Effector memory CD8-positive, alpha-beta T cell (primary cell): Measurements from ENCODE around the gene NAGA.
"Not testable (repeated sequence)": the region's sequence is repeated elsewhere in the genome, so short reads cannot be mapped to it uniquely, and the experiment has no call there.

Experiments
- ATAC-seq: fragments of 150-1000 bp; cut with Tn5 transposase; replicated peaks from 2 replicates; pipeline ENCODE4 v1.10.0; 2021; ENCODE audit warnings: mild to moderate bottlenecking, moderate library complexity
- DNase-seq, 3 experiments: peaks; one replicate each; pipeline ENCODE4 v3.0.0; 2021
- H3K27ac Mint-ChIP-seq, 2 donors: one replicate each; pipeline ENCODE4 v1.8.0; 2022; ENCODE audit warnings: mild to moderate bottlenecking in 2 of 2, mixed read lengths in 2 of 2, moderate library complexity in 2 of 2
- H3K27me3 Mint-ChIP-seq, 2 donors: one replicate each; pipeline ENCODE4 v1.8.0; 2022; ENCODE audit warnings: mixed read lengths in 2 of 2
- H3K36me3 Mint-ChIP-seq: one replicate; pipeline ENCODE4 v1.8.0; 2022; ENCODE audit warnings: mild to moderate bottlenecking, moderate library complexity, mixed read lengths; ENCODE audit not compliant: insufficient read depth
- H3K4me1 Mint-ChIP-seq, 2 donors: one replicate each; pipeline ENCODE4 v1.8.0; 2022; ENCODE audit warnings: low read depth in 2 of 2, mixed read lengths in 2 of 2
- H3K4me3 Mint-ChIP-seq, 2 donors: one replicate each; pipeline ENCODE4 v1.8.0; 2022; ENCODE audit warnings: mild to moderate bottlenecking in 2 of 2, mixed read lengths in 2 of 2, moderate library complexity in 2 of 2
- H3K9me3 Mint-ChIP-seq, 2 donors: one replicate each; pipeline ENCODE4 v1.8.0; 2022; ENCODE audit warnings: mixed read lengths in 2 of 2

NAGA gene

DNA sequence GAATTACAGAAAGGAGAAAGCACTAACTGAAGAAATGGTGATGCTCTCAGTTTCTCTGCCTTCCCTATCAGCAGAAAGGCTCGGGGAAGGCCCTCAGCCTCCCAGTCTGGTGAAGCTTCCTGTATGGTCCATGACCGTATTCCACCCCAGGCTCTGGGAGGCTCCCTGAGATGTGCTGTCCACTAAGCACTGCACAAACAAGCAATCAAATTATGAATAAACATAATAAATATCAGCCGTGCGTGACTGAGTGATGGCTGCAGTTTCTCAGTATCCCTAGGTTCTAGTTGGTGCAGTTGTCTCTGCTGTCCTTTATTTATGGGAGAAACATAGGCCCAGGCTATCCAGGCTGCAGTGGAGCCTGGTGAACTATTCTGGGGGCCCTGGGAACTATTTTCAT lies 12.5 kb upstream of the NAGA start:
- H3K36me3 Mint-ChIP-seq = peaks cover 60% of the 10 kb centered on the region
- DNase-seq = no peak
- H3K27me3 Mint-ChIP-seq = no peaks in the 10 kb centered on the region
- H3K4me3 Mint-ChIP-seq = no peak overlapping the region
- no peak overlapping the region for H3K27ac Mint-ChIP-seq
- no peaks in the 10 kb centered on the region for H3K9me3 Mint-ChIP-seq
- ATAC-seq = no peak
- H3K4me1 Mint-ChIP-seq = peaks cover 14 to 26% of the 10 kb centered on the region in 2 donors

DNA sequence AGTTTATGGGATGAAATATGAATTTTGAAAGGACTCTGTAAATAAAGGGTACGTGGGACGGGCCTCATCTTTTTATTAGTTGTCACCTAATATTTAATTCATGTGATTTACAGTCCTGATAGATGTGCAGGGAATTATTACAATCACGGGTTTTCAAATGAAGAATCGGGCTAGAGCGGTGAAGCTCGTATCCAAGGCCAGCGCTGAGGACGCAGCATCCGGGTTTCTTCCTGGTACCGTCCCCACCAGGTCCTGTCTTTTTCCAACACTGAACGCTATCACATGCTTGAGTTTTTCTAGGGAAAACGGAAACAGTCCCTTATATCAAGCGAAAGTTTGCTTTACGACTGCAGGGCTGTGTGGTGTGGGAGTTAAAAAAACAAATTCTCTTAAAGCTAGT lies 9.7 kb upstream of the NAGA start:
- H3K36me3 Mint-ChIP-seq = peaks cover 40% of the 10 kb centered on the region
- peaks cover 14 to 26% of the 10 kb centered on the region in 2 donors for H3K4me1 Mint-ChIP-seq
- H3K4me3 Mint-ChIP-seq = peak overlapping the region; percentile 97 to 98
- peak overlapping the region; percentile 99 for H3K27ac Mint-ChIP-seq
- no peaks in the 10 kb centered on the region for H3K27me3 Mint-ChIP-seq
- H3K9me3 Mint-ChIP-seq = no peaks in the 10 kb centered on the region
- no peak for DNase-seq
- ATAC-seq = no peak

DNA sequence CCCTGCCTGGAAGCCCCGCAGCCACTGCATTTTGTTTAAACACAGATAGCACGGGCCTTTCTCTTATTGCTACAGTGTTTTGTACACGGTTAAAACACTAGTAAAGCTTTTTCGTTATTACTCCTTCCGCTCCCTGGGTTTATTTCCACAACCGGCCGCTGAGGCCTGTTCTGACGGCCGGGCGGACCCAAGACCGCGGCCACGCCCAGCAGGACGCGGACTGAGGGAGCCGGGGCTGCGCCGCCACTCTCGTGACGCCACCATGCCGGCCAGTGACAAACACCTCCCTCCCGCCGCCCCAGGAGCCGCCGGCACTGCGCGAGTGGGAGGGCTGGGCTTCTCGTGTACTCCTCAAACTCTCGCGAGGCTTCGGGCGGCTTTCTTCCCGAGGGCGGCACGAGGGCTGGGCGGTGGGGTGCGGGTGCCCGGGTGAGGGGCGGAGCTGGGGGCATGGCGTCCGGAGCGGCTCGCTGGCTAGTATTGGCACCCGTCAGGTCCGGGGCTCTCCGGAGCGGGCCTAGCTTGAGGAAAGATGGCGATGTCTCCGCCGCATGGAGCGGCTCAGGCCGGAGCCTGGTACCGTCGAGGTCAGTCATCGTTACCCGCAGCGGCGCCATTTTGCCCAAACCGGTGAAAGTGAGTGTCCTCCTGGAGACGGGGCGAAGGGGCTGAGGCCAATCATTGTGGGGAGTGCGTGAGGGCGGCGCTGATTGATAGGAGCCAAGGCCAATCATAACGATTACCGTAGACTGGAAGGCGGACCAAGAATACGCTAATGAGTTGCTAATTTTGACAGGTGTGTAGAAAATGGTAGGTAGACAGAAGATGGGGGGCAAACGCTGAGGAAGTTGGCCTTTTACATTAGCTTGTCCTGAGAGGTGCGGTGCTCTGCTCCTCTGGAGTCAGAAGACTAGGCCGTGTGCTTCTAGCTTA lies 9.0 kb upstream of the NAGA start, which contains the start of gene SMDT1:
Gene SMDT1 (plus strand): TSS at position 382 of the 933 bp plus-strand sequence. CDS start 69 bp downstream, at position 451.
- peak; percentile 88 for ATAC-seq
- DNase-seq = peak; percentile 96 to 98 (median 97)
- peaks cover 18 to 30% of the 10 kb centered on the region in 2 donors for H3K4me1 Mint-ChIP-seq
- H3K27me3 Mint-ChIP-seq = no peaks in the 10 kb centered on the region
- peaks cover 35% of the 10 kb centered on the region for H3K36me3 Mint-ChIP-seq
- peak within 1 kb of the TSS; percentile 97 to 98 for H3K4me3 Mint-ChIP-seq
- peak within 1 kb of the TSS; percentile 99 for H3K27ac Mint-ChIP-seq
- no peaks in the 10 kb centered on the region for H3K9me3 Mint-ChIP-seq

DNA sequence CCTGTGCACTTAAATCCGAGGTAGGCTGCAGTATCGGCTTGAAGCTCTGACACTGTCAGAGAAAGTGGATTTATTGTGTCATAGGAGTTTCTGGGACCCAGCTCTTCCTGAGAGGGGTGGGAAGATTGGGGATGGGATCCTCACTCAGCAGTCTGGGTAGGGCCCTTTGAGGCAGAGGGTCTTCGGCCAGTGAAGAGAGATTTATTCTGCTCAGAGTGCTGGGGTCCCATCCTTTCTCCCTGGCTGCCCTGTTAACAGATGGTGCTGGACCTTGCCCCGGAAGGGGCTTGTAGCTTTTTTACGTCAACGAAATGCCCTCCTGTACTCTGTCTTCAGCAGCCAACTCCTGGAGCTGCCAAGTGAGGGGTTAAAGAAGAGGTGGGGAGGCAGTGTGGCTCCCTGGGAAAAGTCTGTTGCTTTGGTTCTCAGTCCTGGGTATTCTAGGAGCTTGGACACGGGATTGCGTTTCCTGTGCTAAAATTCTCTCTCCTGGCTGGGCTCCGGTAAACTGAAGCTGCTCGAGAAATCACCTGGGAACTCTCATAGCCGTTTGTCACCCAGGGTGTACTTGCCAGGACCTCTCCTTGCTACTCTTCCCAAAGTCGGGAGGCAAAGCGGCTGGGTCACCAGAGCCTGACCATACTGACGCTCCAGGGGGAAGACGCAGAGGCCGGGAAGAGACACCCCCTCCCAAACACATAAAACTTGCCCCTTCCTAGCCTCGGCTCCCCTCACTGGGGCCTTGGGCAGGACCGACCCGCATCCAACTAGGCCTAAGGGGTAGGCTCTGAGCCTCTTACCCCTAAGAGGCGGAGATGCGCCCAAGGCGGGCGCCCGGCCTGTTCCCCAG lies 8.1 kb upstream of the NAGA start:
- DNase-seq = no peak
- Mint-ChIP-seq H3K27ac (peak overlapping the region; percentile 99), H3K36me3 (peaks cover 27% of the 10 kb centered on the region), H3K4me1 (peaks cover 18 to 30% of the 10 kb centered on the region in 2 donors), H3K9me3 (no peaks in the 10 kb centered on the region), H3K27me3 (no peaks in the 10 kb centered on the region), H3K4me3 (peak overlapping the region; percentile 97 to 98)
- ATAC-seq = no peak

DNA sequence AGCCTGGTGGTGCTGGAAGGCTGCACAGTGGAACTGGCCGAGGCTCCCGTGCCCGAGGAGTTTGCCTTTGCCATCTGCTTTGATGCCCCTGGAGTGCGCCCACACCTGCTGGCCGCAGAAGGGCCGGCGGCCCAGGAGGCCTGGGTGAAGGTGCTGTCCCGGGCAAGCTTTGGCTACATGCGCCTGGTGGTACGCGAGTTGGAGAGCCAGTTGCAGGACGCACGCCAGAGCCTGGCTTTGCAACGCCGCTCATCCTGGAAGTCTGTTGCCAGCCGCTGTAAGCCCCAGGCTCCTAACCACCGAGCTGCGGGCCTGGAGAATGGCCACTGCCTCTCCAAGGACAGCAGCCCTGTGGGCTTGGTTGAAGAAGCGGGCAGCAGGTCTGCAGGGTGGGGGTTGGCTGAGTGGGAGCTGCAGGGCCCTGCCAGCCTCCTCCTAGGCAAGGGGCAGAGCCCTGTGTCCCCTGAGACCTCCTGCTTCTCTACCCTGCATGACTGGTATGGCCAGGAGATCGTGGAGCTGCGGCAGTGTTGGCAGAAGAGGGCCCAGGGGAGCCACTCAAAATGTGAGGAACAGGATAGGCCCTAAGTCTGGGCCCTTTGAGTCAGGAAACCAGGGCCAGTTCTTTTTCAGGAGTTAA lies 7.0 kb upstream of the NAGA start:
- Mint-ChIP-seq H3K4me3 (no peak overlapping the region), H3K27me3 (no peaks in the 10 kb centered on the region), H3K27ac (no peak overlapping the region), H3K9me3 (no peaks in the 10 kb centered on the region), H3K4me1 (peaks cover 18 to 31% of the 10 kb centered on the region in 2 donors), H3K36me3 (peaks cover 26% of the 10 kb centered on the region)
- DNase-seq (no peak), ATAC-seq (no peak)

DNA sequence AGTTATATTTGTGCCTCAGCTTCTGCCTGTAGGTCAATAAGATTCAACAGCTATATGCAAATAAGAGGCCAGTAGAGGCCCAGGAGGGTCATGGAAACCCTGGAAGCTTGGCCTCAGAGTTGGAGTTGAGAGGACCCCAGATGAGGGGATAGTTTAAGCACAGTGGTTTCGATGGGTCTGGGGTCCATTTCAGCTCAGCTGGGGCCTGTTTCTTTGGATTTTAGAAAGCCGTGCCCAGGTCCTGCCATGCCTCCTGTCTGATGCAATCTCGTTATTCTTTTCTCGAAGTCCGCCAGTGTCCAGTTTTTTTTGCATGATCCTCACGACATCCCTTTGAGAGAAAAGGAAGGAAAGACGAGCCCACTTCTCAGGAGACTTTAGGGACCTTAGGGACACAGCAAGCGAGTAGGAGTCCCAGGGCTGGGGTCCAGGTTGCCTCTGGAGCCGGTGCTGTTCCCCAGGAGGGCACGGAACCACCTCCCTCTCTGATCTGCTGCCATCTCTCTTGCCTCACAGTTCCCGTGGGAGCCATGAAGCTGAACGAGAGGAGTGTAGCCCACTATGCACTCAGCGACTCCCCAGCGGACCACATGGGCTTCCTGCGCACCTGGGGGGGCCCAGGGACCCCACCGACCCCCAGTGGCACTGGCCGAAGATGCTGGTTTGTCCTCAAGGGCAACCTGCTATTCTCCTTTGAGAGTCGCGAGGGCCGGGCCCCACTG lies 6.3 kb upstream of the NAGA start:
- H3K36me3 Mint-ChIP-seq = peaks cover 25% of the 10 kb centered on the region
- no peak overlapping the region for H3K4me3 Mint-ChIP-seq
- ATAC-seq (no peak), DNase-seq (no peak)
- no peaks in the 10 kb centered on the region for H3K27me3 Mint-ChIP-seq
- no peaks in the 10 kb centered on the region for H3K9me3 Mint-ChIP-seq
- H3K4me1 Mint-ChIP-seq = peaks cover 18 to 26% of the 10 kb centered on the region in 2 donors
- no peak overlapping the region for H3K27ac Mint-ChIP-seq

DNA sequence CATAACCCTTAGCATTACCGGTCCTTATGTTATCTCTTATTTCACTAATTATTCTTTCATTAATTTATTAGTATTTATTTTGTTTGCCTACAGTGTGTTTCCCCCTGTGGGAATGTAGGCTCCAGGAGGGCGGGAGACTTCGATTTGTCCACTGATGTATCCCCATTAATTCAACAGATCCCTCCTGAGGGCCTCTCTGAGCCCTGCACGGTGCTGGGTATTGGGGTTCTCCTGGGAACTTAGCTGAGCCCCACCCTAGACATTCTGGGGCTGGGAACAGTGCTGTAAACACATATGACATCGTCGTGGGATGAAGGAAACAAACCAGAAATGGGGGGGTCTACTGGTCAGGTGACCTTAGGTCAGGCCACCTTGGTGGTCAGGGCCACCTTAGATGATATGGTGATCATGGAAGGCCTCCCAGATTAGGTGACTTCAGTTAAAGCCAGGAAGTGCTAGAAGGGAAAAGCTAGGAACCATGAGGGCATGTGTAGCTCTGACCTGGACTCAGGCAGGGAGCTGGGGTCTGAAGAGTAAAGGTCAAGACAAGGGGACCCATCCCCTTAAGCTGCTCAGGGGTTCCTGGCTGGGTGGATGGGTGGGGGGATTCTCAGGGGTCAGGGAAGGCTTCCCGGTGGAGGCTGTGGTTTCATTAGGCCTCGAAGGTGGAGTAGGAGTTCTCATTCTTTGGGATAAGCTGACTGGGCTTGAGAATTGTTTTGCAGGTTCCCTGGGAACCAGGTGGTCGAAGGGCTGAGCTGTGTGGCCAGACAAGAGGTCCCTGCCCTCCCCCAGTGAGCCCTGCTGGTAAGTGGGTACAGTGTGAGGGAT lies 4.4 kb upstream of the NAGA start:
- no peaks in the 10 kb centered on the region for H3K27me3 Mint-ChIP-seq
- peaks cover 21% of the 10 kb centered on the region for H3K36me3 Mint-ChIP-seq
- ATAC-seq = no peak

DNA sequence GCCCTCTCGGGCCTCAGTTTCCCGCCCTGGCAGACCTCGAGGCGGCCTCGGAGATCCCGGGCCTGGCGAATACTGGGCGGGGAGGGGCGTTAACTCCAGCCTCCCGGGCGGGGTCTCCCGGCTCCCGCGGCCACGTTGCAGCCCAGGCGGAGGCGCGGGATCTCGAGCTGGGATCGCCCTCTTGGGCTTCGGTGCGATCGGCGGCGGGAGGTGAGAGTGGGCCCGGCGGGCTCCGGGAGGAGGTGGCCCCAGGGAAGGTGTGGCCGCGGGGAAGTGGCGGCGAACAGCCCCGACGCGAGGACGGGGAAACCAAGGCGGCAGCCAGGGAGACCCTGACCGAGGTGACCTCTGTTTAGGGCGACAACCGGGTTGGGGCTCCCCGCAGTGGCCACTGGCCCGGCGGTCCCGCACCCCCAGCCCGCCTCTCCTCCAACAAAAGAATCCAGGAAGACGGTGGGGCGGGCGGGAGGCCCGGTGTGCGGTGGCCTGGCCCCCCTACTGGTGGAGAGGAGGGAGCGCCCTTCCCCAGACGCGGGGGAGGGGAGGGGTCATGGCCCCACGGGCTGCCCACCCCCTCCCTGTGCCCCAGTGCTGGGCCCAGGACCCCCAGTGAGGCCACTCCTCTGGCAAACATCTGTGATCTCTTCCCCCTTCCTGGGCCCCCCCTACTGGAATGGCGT lies 3.7 kb upstream of the NAGA start, which contains the start of gene PHETA2:
Gene PHETA2 (plus strand): TSS at position 117 of the 680 bp plus-strand sequence. CDS start 3,046 bp downstream, outside the sequence.
- DNase-seq = peak; percentile 18 to 27 (median 21)

More for the DNA sequence above, 4.4 kb upstream of the NAGA start:
- no peak for DNase-seq
- Mint-ChIP-seq H3K9me3 (no peaks in the 10 kb centered on the region), H3K27ac (peak overlapping the region; percentile 26 to 78), H3K4me3 (peak overlapping the region; percentile 50 to 54), H3K4me1 (peaks cover 30 to 32% of the 10 kb centered on the region in 2 donors)

DNA sequence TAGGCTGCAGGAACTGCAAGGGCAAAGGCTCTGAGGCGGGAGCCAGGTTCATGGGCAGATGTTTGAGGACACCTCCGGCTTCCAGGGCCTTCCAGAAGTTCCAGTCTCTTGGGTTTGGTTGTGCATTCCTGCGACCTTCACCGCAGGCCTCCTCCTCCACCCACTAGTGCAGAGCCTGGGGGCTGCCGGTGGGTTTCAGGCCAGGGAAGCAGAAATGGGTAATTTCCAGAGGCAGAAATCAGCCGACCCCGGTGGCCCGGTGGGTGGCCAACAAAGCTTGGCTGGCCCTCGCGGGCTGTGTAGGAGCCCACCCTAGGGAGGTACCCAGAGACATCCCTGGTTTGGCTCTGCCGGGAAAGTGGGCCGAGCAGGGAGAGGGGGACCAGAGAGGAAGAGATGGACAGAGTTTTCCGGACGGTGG lies 3.0 kb upstream of the NAGA start:
- peak overlapping the region; percentile 68 to 71 for H3K4me3 Mint-ChIP-seq
- no peaks in the 10 kb centered on the region for H3K9me3 Mint-ChIP-seq
- no peak for ATAC-seq
- H3K4me1 Mint-ChIP-seq = peaks cover 22 to 27% of the 10 kb centered on the region in 2 donors
- no peak for DNase-seq
- H3K27me3 Mint-ChIP-seq = no peaks in the 10 kb centered on the region
- H3K27ac Mint-ChIP-seq = peak overlapping the region in 1 of 2 donors; percentile 59
- H3K36me3 Mint-ChIP-seq = peaks cover 10% of the 10 kb centered on the region

More for the DNA sequence above, 3.7 kb upstream of the NAGA start, which contains the start of gene PHETA2:
- Mint-ChIP-seq H3K36me3 (peaks cover 13% of the 10 kb centered on the region), H3K27me3 (no peaks in the 10 kb centered on the region), H3K9me3 (no peaks in the 10 kb centered on the region), H3K4me3 (peak within 1 kb of the TSS; percentile 68 to 71), H3K4me1 (peaks cover 28 to 34% of the 10 kb centered on the region in 2 donors), H3K27ac (peak within 1 kb of the TSS; percentile 59 to 78)
- no peak for ATAC-seq

DNA sequence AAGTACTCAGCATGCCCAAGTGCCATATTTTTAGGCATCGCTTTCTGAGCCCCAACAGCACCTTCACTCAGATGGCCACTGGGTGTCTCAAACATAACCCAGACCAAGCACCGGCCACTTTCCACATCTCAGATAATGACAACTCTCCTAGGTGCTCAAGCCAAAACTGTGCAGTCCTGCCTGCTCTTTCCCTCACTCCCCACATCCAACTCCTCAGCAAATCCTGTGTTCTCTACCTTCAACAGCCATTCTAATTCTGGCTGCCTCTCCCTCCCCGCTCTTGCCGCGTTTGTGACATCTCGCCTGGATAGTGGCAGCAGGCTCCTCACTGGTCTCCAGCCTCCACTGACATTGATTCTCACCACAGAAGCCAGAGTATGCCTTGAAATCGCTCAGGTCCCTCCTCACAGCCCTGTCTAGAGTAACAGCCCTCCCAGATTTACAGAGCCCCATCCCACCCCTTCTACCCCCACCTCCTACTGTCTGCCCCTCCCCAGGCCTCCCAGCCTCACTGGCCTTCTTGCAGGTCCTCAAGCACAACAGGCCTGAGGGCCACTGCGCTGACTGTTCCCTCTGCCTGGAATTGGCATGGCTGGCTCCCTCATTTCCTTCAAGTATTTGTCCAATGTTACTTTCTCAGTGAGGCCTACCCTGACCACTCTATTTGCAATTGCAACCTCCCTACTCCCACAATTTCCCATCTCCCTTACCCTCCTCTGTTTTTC lies 2.2 kb upstream of the NAGA start:
- peak overlapping the region; percentile 25 to 59 for H3K27ac Mint-ChIP-seq
- H3K9me3 Mint-ChIP-seq = no peaks in the 10 kb centered on the region
- no peak for DNase-seq
- ATAC-seq = no peak
- H3K27me3 Mint-ChIP-seq = no peaks in the 10 kb centered on the region
- peak overlapping the region; percentile 68 to 71 for H3K4me3 Mint-ChIP-seq
- H3K36me3 Mint-ChIP-seq = peaks cover 10% of the 10 kb centered on the region
- H3K4me1 Mint-ChIP-seq = peaks cover 21 to 27% of the 10 kb centered on the region in 2 donors

DNA sequence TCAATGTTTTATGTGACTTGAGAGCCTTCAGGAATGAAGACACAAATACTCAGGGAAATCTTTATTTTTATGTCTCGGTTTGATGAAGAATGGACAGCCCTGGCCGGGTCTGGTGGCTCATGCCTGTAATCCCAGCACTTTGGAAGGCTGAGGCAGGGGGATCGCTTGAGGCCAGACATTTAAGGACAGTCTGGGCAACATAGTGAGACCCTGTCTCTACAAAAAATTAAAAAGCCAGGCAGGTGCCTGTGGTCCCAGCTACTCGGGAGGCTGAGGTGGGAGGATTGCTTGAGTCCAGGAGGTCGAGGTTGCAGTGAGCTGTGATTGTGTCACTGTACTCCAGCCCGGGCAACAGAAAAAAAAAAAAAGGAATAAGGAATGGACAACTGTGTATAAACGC lies 896 bp upstream of the NAGA start:
- peaks cover 11% of the 10 kb centered on the region for H3K36me3 Mint-ChIP-seq
- not testable (repeated sequence) for H3K27me3 Mint-ChIP-seq, ATAC-seq, DNase-seq, H3K9me3 Mint-ChIP-seq
- peaks cover 25 to 30% of the 10 kb centered on the region in 2 donors for H3K4me1 Mint-ChIP-seq
- H3K27ac Mint-ChIP-seq = peak overlapping the region; percentile 85 to 90
- H3K4me3 Mint-ChIP-seq = peak overlapping the region; percentile 92 to 94
